CD4-positive, CD25-positive, alpha-beta regulatory T cell (primary cell): ENCODE results near the gene SCN7A. TPM values are rescaled to one million over a fixed set of nuclear protein-coding genes. Genes with fewer than 3 reads are reported as not detected.
"Not testable (repeated sequence)": the region's sequence is repeated elsewhere in the genome, so short reads cannot be mapped to it uniquely, and the experiment has no call there.

Experiments used
- ATAC-seq, 2 donors: fragments of 150-1000 bp; cut with Tn5 transposase; one replicate each; pipeline ENCODE4 v1.10.0; 2021; ENCODE audit warnings: low read depth in 2 of 2, moderate number of reproducible peaks in 2 of 2, moderate library complexity in 1 of 2
- DNase-seq, 3 donors: peaks; one replicate each; pipeline versions ENCODE4 v3.0.0 to v3.0.0-alpha.2; 2012 to 2022; ENCODE audit warnings: mixed read lengths in 1 of 3
- H3K27ac ChIP-seq: one replicate; pipeline ENCODE4 v1.7.0; 2013; ENCODE audit warnings: mild to moderate bottlenecking, low read length; ENCODE audit not compliant: insufficient read depth, poor library complexity, severe bottlenecking
- H3K27me3 ChIP-seq: one replicate; pipeline ENCODE4 v1.7.0; 2013; ENCODE audit warnings: low read length; ENCODE audit not compliant: control insufficient read depth, insufficient read depth
- H3K36me3 ChIP-seq: one replicate; pipeline ENCODE4 v1.7.0; 2013; ENCODE audit warnings: mild to moderate bottlenecking, low read length, moderate library complexity; ENCODE audit not compliant: control insufficient read depth, insufficient read depth
- H3K4me1 ChIP-seq: 2 replicates; pipeline ENCODE4 v1.7.0; 2013; ENCODE audit warnings: mild to moderate bottlenecking, low read length; ENCODE audit not compliant: insufficient read depth, control insufficient read depth, poor library complexity, severe bottlenecking
- H3K4me3 ChIP-seq: one replicate; pipeline ENCODE4 v1.7.0; 2013; ENCODE audit warnings: low read depth, mild to moderate bottlenecking, low read length, moderate library complexity
- H3K9me3 ChIP-seq, 2 experiments: 1 replicate in 1 of 2; 2 replicates in 1 of 2; pipeline ENCODE4 v1.7.0; 2013; ENCODE audit warnings: low read length in 2 of 2, mild to moderate bottlenecking in 1 of 2, moderate library complexity in 1 of 2; ENCODE audit not compliant: control insufficient read depth in 2 of 2
- H3K27ac Mint-ChIP-seq, 3 donors: one replicate each; pipeline ENCODE4 v1.8.0; 2020 to 2022; ENCODE audit warnings: mild to moderate bottlenecking in 3 of 3, mixed read lengths in 3 of 3, moderate library complexity in 2 of 3
- H3K27me3 Mint-ChIP-seq: one replicate; pipeline ENCODE4 v1.8.0; 2022; ENCODE audit warnings: mild to moderate bottlenecking, mixed read lengths
- H3K36me3 Mint-ChIP-seq: one replicate; pipeline ENCODE4 v1.8.0; 2020; ENCODE audit warnings: mixed read lengths
- H3K4me1 Mint-ChIP-seq, 4 donors: one replicate each; pipeline ENCODE4 v1.8.0; 2020 to 2022; ENCODE audit warnings: mixed read lengths in 4 of 4, mild to moderate bottlenecking in 1 of 4
- H3K4me3 Mint-ChIP-seq, 4 donors: one replicate each; pipeline ENCODE4 v1.8.0; 2020 to 2022; ENCODE audit warnings: mild to moderate bottlenecking in 4 of 4, mixed read lengths in 4 of 4, moderate library complexity in 3 of 4
- H3K9me3 Mint-ChIP-seq, 7 donors: one replicate each; pipeline ENCODE4 v1.8.0; 2020 to 2022; ENCODE audit warnings: mixed read lengths in 7 of 7, mild to moderate bottlenecking in 3 of 7, moderate library complexity in 2 of 7
- polyA plus RNA-seq, 4 donors: library from polyadenylated mRNA; unstranded; fragments of 300-500 nt; fragmentation: Illumina TruSeq; gene quantifications; one replicate each; pipeline ENCODE4 v1.2.3, GENCODE V29; 2021
- total RNA-seq: library from RNA; stranded (reverse); gene quantifications from one replicate; pipeline ENCODE4 v1.2.3, GENCODE V29; 2022

SCN7A gene
- total and polyA plus RNA-seq, 5 donors from 2014 or later: not detected

DNA sequence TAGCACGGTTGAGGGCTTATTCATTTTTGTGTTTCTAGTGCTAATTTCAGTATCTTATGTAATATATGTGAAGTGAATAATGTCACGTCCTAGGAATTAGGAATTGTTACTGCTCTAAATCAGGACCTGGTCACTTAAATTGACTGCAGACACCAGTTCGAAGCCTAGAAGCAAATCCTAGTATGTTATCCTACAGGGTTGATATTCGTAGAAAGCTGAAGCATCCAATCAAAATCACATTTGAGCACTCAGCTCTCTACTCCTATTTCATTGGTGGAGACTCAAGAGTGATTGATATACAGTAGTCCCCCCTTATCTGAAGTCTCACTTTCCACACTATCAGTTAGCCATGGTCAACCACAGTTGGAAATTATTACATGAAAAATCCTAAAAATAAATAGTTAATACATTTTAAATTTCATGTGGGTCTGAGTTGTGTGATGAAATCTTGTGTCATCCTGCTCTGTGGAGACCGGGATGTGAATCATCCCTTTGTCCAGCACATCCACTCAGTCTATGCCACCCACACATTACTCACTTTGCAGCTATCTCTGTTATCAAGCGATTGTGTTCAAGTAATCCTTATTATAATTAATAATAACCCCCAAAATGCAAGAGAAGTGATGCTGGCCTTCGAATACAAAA lies 83.1 kb downstream of the SCN7A start:
- H3K9me3 Mint-ChIP-seq: peaks cover 0 to 4% (median 0%) of the 10 kb centered on the region in 7 donors
- H3K4me3 ChIP-seq: no peak overlapping the region
- no peak for DNase-seq
- no peaks in the 10 kb centered on the region for H3K4me1 ChIP-seq
- no peaks in the 10 kb centered on the region for H3K27me3 Mint-ChIP-seq
- no peaks in the 10 kb centered on the region for H3K27me3 ChIP-seq
- H3K27ac ChIP-seq: no peak overlapping the region
- H3K36me3 ChIP-seq: no peaks in the 10 kb centered on the region
- H3K27ac Mint-ChIP-seq: no peak overlapping the region
- no peaks in the 10 kb centered on the region for H3K4me1 Mint-ChIP-seq
- ATAC-seq: no peak
- no peaks in the 10 kb centered on the region for H3K36me3 Mint-ChIP-seq
- no peaks in the 10 kb centered on the region for H3K9me3 ChIP-seq
- H3K4me3 Mint-ChIP-seq: no peak overlapping the region

DNA sequence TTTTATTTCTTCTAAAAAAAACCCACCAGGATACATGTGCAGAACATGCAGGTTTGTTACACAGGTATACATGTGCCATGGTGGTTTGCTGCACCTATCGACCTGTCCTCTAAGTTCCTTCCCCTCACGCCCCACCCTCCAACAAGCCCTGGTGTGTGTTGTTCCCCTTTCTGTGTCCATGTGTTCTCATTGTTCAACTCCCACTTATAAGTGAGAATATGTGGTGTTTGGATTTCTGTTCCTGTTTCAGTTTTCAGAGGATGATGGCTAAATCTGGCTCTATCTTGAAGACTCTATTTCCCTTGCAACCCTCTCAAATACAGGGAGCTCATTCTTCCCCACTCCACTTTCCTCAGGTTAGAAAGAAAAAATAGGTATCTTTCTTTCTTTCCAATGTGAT lies 86.3 kb downstream of the SCN7A start:
- H3K27me3 Mint-ChIP-seq, DNase-seq, H3K27ac ChIP-seq, H3K9me3 ChIP-seq, H3K27me3 ChIP-seq, H3K27ac Mint-ChIP-seq, H3K36me3 ChIP-seq, H3K9me3 Mint-ChIP-seq, H3K4me3 ChIP-seq, H3K4me1 Mint-ChIP-seq, ATAC-seq, H3K36me3 Mint-ChIP-seq, H3K4me3 Mint-ChIP-seq, H3K4me1 ChIP-seq: not testable (repeated sequence)

GRCh38 chr2:166406374-166406773 lies 87.7 kb downstream of the SCN7A start:
- Mint-ChIP-seq H3K4me1 (no peaks in the 10 kb centered on the region), H3K27me3 (no peaks in the 10 kb centered on the region)
- DNase-seq: no peak

GRCh38 chr2:166405569-166405926 lies 88.5 kb downstream of the SCN7A start:
- Histone ChIP-seq H3K27ac (no peak overlapping the region), H3K4me3 (no peak overlapping the region), H3K9me3 (no peaks in the 10 kb centered on the region), H3K27me3 (no peaks in the 10 kb centered on the region), H3K36me3 (no peaks in the 10 kb centered on the region), H3K4me1 (no peaks in the 10 kb centered on the region)
- no peak overlapping the region for H3K27ac Mint-ChIP-seq
- H3K4me1 Mint-ChIP-seq: no peaks in the 10 kb centered on the region
- H3K9me3 Mint-ChIP-seq: peaks cover 0 to 5% (median 0%) of the 10 kb centered on the region in 7 donors
- H3K27me3 Mint-ChIP-seq: no peaks in the 10 kb centered on the region
- ATAC-seq: no peak
- no peak for DNase-seq
- H3K36me3 Mint-ChIP-seq: no peaks in the 10 kb centered on the region
- H3K4me3 Mint-ChIP-seq: no peak overlapping the region

More at GRCh38 chr2:166406374-166406773, 87.7 kb downstream of the SCN7A start:
- Histone ChIP-seq H3K4me1 (no peaks in the 10 kb centered on the region), H3K4me3 (no peak overlapping the region), H3K27ac (no peak overlapping the region), H3K36me3 (no peaks in the 10 kb centered on the region), H3K27me3 (no peaks in the 10 kb centered on the region), H3K9me3 (no peaks in the 10 kb centered on the region)
- Mint-ChIP-seq H3K9me3 (peaks cover 0 to 5% (median 0%) of the 10 kb centered on the region in 7 donors), H3K4me3 (no peak overlapping the region), H3K27ac (no peak overlapping the region), H3K36me3 (no peaks in the 10 kb centered on the region)
- ATAC-seq: no peak

GRCh38 chr2:166404831-166405568 lies 89.0 kb downstream of the SCN7A start:
- Mint-ChIP-seq H3K4me3 (no peak overlapping the region), H3K36me3 (no peaks in the 10 kb centered on the region), H3K9me3 (peaks cover 0 to 7% (median 0%) of the 10 kb centered on the region in 7 donors), H3K27me3 (no peaks in the 10 kb centered on the region), H3K4me1 (no peaks in the 10 kb centered on the region), H3K27ac (no peak overlapping the region)
- Histone ChIP-seq H3K9me3 (no peaks in the 10 kb centered on the region), H3K27ac (no peak overlapping the region), H3K36me3 (no peaks in the 10 kb centered on the region), H3K4me1 (no peaks in the 10 kb centered on the region), H3K27me3 (no peaks in the 10 kb centered on the region), H3K4me3 (no peak overlapping the region)
- ATAC-seq (no peak), DNase-seq (no peak)

GRCh38 chr2:166394245-166394644 lies 99.8 kb downstream of the SCN7A start:
- H3K4me1 Mint-ChIP-seq: no peaks in the 10 kb centered on the region
- ATAC-seq (no peak), DNase-seq (no peak)
- no peaks in the 10 kb centered on the region for H3K27me3 ChIP-seq
- H3K4me3 ChIP-seq: no peak overlapping the region
- no peaks in the 10 kb centered on the region for H3K36me3 ChIP-seq
- H3K27ac Mint-ChIP-seq: no peak overlapping the region
- H3K9me3 Mint-ChIP-seq: peaks cover 0 to 4% (median 0%) of the 10 kb centered on the region in 7 donors
- H3K4me3 Mint-ChIP-seq: no peak overlapping the region
- H3K27me3 Mint-ChIP-seq: no peaks in the 10 kb centered on the region
- H3K4me1 ChIP-seq: no peaks in the 10 kb centered on the region
- H3K36me3 Mint-ChIP-seq: no peaks in the 10 kb centered on the region
- H3K27ac ChIP-seq: no peak overlapping the region
- H3K9me3 ChIP-seq: no peaks in the 10 kb centered on the region

- H3K36me3 ChIP-seq: no peaks in the 10 kb centered on the region
- no peaks in the 10 kb centered on the region for H3K27me3 Mint-ChIP-seq
- H3K27ac Mint-ChIP-seq: no peak overlapping the region
- H3K4me1 Mint-ChIP-seq: no peaks in the 10 kb centered on the region
- H3K27me3 ChIP-seq: no peaks in the 10 kb centered on the region
- no peak for ATAC-seq
- no peaks in the 10 kb centered on the region for H3K36me3 Mint-ChIP-seq
- no peaks in the 10 kb centered on the region for H3K4me1 ChIP-seq
- no peaks in the 10 kb centered on the region for H3K9me3 ChIP-seq
- no peak overlapping the region for H3K4me3 Mint-ChIP-seq
- peaks cover 0 to 4% (median 0%) of the 10 kb centered on the region in 7 donors for H3K9me3 Mint-ChIP-seq
- DNase-seq: no peak
- no peak overlapping the region for H3K27ac ChIP-seq
- H3K4me3 ChIP-seq: no peak overlapping the region
Measured at GRCh38 chr2:166393008-166393407, 101.0 kb downstream of the SCN7A start.
